ENCODE measurements around the gene DOCK11. TPM values are rescaled to one million over a fixed set of nuclear protein-coding genes. Genes with fewer than 3 reads are reported as not detected.

Gene DOCK11
- total and polyA plus RNA-seq, 2 donors (not counting 3 experiments of a cell fraction or from before 2014, with no cell fraction given): 0.37 to 0.86 TPM

GRCh38 chrX:118621081-118621759, 125.6 kb downstream of the DOCK11 start:
- H3K9me1 ChIP-seq (replicated peaks; ENCODE audit: control insufficient read depth, extremely low read depth, insufficient read depth, low read length): no peaks in the 10 kb centered on the region
- TF ChIP-seq POLR2A (IDR thresholded peaks at IDR 0.05; ENCODE audit: low read depth, low read length) (no peak), POLR2AphosphoS5 (IDR thresholded peaks at IDR 0.05; ENCODE audit: insufficient read depth, low read depth, low read length) (no peak), CTCF (IDR thresholded peaks at IDR 0.05; ENCODE audit: extremely low read depth in 1 of 2, insufficient read depth in 1 of 2, low read depth in 1 of 2, low read length in 2 of 2) (no peak), MYC (IDR thresholded peaks at IDR 0.05; ENCODE audit: low read depth, low read length) (no peak), JUN (IDR thresholded peaks at IDR 0.05; ENCODE audit: borderline replicate concordance, insufficient read depth, insufficient read length, low read depth) (no peak), FOS (IDR thresholded peaks at IDR 0.05; ENCODE audit: borderline replicate concordance, insufficient read depth, low read length) (no peak), MAX (IDR thresholded peaks at IDR 0.05; ENCODE audit: insufficient read depth, insufficient read length) (no peak), GATA2 (IDR thresholded peaks at IDR 0.05; ENCODE audit: insufficient read depth, insufficient read length, low read depth, low read length) (no peak), EZH2 (IDR thresholded peaks at IDR 0.05; ENCODE audit: borderline replicate concordance, low read depth, low read length, severe bottlenecking) (no peak)
- H3K9ac ChIP-seq (replicated peaks; ENCODE audit: extremely low read depth, insufficient read depth, low read length): no peak overlapping the region
- ChIA-PET POLR2A (no interaction called here), CTCF (no interaction called here)
- BruUV-seq (replicated peaks): no TSS peak
- H2AFZ ChIP-seq (ENCODE audit: low read depth, low read length): no peak overlapping the region
- no peaks in the 10 kb centered on the region for H3K9me3 ChIP-seq (replicated peaks; ENCODE audit: control insufficient read depth, insufficient read depth, low read length)
- H3K4me1 ChIP-seq (ENCODE audit: control insufficient read depth, extremely low read depth, insufficient read depth, low read length): no peaks in the 10 kb centered on the region
- H4K20me1 ChIP-seq (replicated peaks; ENCODE audit: control insufficient read depth, extremely low read depth, insufficient read depth, low read length): no peaks in the 10 kb centered on the region
- H3K36me3 ChIP-seq (ENCODE audit: control insufficient read depth in 2 of 2, extremely low read depth in 1 of 2, insufficient read depth in 2 of 2, low read length in 2 of 2): no peaks in the 10 kb centered on the region
- no peak for FAIRE-seq
- no peak overlapping the region for H3K27ac ChIP-seq (ENCODE audit: insufficient read depth, low read depth, low read length)
- no peaks in the 10 kb centered on the region for H3K27me3 ChIP-seq (ENCODE audit: control insufficient read depth in 2 of 2, insufficient read depth in 2 of 2, low read length in 2 of 2)
- no peak overlapping the region for H3K4me3 ChIP-seq (replicated peaks in 1 of 3; ENCODE audit: insufficient read depth in 1 of 3, low read depth in 1 of 3, low read length in 3 of 3)
- intact Hi-C loops (cut with micrococcal nuclease): no loop called here
- DNase-seq (ENCODE audit: low read depth, low spot score): no peak
- no peak overlapping the region for H3K4me2 ChIP-seq (ENCODE audit: insufficient read depth, low read length)
- no peaks in the 10 kb centered on the region for H3K79me2 ChIP-seq (ENCODE audit: control insufficient read depth, insufficient read depth, low read length)
- dilution Hi-C loops (cut with MboI; ENCODE audit: extremely low pct_ligation_motif_present, low sequenced_read_pairs): no loop called here
